ENCODE data around the gene EDN3. TPM values are rescaled to one million over a fixed set of nuclear protein-coding genes. Genes with fewer than 3 reads are reported as not detected.

Gene EDN3
- total RNA-seq, 1 experiment from 2014 or later, result not detected

DNA sequence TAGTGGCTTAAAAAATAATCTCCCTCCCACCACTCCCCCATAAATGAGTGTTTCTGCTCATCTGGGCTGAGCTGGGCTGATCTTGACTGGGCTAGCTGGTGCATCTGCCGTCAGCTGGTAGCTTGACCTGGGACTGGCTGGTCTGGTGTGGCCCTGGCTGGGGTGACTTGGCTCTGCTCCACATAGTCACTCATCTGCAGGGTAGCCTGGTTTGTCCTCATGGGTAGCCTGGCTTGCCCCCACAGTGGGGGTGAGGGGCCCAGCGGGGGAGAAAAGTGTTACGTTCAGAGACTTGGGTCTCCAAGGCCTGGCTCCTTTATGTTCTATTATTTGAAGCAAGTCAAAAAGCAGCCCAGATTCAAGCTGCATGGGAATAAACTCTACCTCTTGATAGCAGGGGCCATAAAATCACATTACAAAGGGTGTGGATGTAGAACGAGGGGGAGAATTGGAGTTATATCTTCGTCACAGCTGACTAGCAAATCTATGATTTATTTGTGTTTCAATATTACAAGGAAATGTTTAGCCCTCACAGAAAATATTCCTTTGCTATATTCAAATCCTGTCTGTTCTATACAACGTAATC, 32.9 kb downstream of the EDN3 start:
- no peak for DNase-seq
- no TSS peak for BruUV-seq (replicated peaks)
- intact Hi-C loops (cut with micrococcal nuclease; ENCODE audit: unreplicated experiment), result no loop called here
- Histone ChIP-seq H3K79me2 (ENCODE audit: low read depth) (no peaks in the 10 kb centered on the region), H3K4me2 (no peak overlapping the region), H3K36me3 (ENCODE audit: low read depth) (no peaks in the 10 kb centered on the region), H3K9me2 (ENCODE audit: insufficient read depth) (no peaks in the 10 kb centered on the region), H3K27ac (no peak overlapping the region), H3K9me3 (ENCODE audit: insufficient read depth, low read depth) (no peaks in the 10 kb centered on the region), H3K4me1 (replicated peaks; ENCODE audit: insufficient read depth) (no peaks in the 10 kb centered on the region), H3F3A (ENCODE audit: insufficient read depth, low read depth) (no peaks in the 10 kb centered on the region), H2AFZ (no peak overlapping the region), H3K27me3 (ENCODE audit: insufficient read depth, low read depth) (peaks cover 99% of the 10 kb centered on the region), H3K4me3 (no peak overlapping the region), H4K20me1 (ENCODE audit: insufficient read depth) (no peaks in the 10 kb centered on the region; the same call in 1 of the 2 replicates)
- TF ChIP-seq EZH2 (IDR thresholded peaks at IDR 0.05; ENCODE audit: low read depth), result no peak
- TF ChIP-seq, protein P1, sequence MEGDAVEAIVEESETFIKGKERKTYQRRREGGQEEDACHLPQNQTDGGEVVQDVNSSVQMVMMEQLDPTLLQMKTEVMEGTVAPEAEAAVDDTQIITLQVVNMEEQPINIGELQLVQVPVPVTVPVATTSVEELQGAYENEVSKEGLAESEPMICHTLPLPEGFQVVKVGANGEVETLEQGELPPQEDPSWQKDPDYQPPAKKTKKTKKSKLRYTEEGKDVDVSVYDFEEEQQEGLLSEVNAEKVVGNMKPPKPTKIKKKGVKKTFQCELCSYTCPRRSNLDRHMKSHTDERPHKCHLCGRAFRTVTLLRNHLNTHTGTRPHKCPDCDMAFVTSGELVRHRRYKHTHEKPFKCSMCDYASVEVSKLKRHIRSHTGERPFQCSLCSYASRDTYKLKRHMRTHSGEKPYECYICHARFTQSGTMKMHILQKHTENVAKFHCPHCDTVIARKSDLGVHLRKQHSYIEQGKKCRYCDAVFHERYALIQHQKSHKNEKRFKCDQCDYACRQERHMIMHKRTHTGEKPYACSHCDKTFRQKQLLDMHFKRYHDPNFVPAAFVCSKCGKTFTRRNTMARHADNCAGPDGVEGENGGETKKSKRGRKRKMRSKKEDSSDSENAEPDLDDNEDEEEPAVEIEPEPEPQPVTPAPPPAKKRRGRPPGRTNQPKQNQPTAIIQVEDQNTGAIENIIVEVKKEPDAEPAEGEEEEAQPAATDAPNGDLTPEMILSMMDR (conservative IDR thresholded peaks at IDR 0.05), result no peak
- POLR2A ChIA-PET (ENCODE audit: unreplicated experiment), result no interaction called here
- CTCF ChIA-PET, result no interaction called here

DNA sequence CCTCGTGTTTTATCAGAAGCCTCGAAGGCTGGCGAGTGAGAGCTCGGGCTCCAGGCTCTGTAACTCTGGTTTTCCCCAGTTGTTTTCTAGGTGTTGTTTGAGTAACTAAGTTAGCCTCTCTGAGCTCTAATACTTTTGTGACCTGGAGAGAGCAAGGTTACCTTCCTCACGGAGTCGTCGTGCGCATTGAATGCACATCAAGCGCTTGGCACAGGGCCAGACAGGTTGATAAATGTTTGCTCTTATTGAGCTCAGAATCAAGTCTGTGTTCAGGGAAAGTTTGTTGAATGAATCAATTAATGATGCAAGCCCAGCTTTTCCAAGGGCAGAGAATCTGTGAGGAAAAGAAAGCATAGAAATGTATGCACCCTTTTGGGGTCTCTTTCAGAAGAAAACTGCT, 33.5 kb downstream of the EDN3 start:
- Histone ChIP-seq H3K4me3 (no peak overlapping the region), H3K27ac (no peak overlapping the region), H3K4me2 (no peak overlapping the region), H3K79me2 (ENCODE audit: low read depth) (no peaks in the 10 kb centered on the region), H4K20me1 (ENCODE audit: insufficient read depth) (no peaks in the 10 kb centered on the region; the same call in 1 of the 2 replicates), H3K9me2 (ENCODE audit: insufficient read depth) (no peaks in the 10 kb centered on the region), H3K27me3 (ENCODE audit: insufficient read depth, low read depth) (peaks cover 93% of the 10 kb centered on the region), H3K9me3 (ENCODE audit: insufficient read depth, low read depth) (no peaks in the 10 kb centered on the region), H3K4me1 (replicated peaks; ENCODE audit: insufficient read depth) (no peaks in the 10 kb centered on the region), H3K36me3 (ENCODE audit: low read depth) (no peaks in the 10 kb centered on the region), H2AFZ (no peak overlapping the region), H3F3A (ENCODE audit: insufficient read depth, low read depth) (no peaks in the 10 kb centered on the region)
- no peak for DNase-seq
- intact Hi-C loops (cut with micrococcal nuclease; ENCODE audit: unreplicated experiment), result no loop called here
- POLR2A ChIA-PET (ENCODE audit: unreplicated experiment), result no interaction called here
- CTCF ChIA-PET, result no interaction called here
- TF ChIP-seq EZH2 (IDR thresholded peaks at IDR 0.05; ENCODE audit: low read depth), result no peak
- TF ChIP-seq, protein P1 (conservative IDR thresholded peaks at IDR 0.05), result no peak
- no TSS peak for BruUV-seq (replicated peaks)

DNA sequence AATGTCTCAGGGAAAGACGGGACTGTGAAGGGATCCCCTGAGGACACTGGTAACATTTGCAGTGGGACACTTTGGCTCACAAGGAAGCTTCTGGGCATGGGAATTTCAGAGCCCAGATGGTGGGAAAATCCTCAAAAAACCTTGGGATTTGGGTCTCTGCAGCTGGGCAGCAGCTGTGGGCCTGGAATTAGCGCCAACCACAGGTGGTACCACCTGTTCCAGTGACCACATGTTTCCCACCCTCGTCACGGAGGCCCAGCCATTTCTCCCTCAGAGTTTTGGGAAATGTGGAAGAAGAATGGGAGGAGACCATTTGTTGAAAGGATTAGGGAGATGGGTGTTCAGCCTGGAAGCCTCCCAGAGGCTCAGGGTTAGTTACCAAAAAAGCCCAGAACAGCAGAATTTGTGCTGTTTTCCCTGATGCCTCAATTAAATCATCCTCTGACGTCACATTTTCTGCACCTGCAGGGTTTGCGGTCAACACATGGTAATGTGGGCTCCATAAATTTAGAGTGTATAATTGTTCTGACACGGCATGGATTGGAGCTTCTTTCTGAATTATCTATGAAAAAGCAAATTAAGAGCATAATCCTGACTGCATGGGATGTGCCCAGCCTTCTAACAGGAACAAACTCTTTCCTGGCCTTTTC, 34.4 kb downstream of the EDN3 start:
- H3K27ac ChIP-seq, result no peak overlapping the region
- no peak for TF ChIP-seq EZH2 (IDR thresholded peaks at IDR 0.05; ENCODE audit: low read depth)
- TF ChIP-seq, protein P1 (conservative IDR thresholded peaks at IDR 0.05), result no peak
- BruUV-seq (replicated peaks), result no TSS peak
- no peaks in the 10 kb centered on the region for H3K9me3 ChIP-seq (ENCODE audit: insufficient read depth, low read depth)
- no peaks in the 10 kb centered on the region for H3K4me1 ChIP-seq (replicated peaks; ENCODE audit: insufficient read depth)
- H3K36me3 ChIP-seq (ENCODE audit: low read depth), result no peaks in the 10 kb centered on the region
- CTCF ChIA-PET, result no interaction called here
- H4K20me1 ChIP-seq (ENCODE audit: insufficient read depth), result no peaks in the 10 kb centered on the region; the same call in 1 of the 2 replicates
- H3F3A ChIP-seq (ENCODE audit: insufficient read depth, low read depth), result no peaks in the 10 kb centered on the region
- intact Hi-C loops (cut with micrococcal nuclease; ENCODE audit: unreplicated experiment), result no loop called here
- no peaks in the 10 kb centered on the region for H3K79me2 ChIP-seq (ENCODE audit: low read depth)
- no peaks in the 10 kb centered on the region for H3K9me2 ChIP-seq (ENCODE audit: insufficient read depth)
- no peak overlapping the region for H2AFZ ChIP-seq
- POLR2A ChIA-PET (ENCODE audit: unreplicated experiment), result no interaction called here
- peaks cover 87% of the 10 kb centered on the region for H3K27me3 ChIP-seq (ENCODE audit: insufficient read depth, low read depth)
- no peak for DNase-seq
- H3K4me2 ChIP-seq, result no peak overlapping the region
- no peak overlapping the region for H3K4me3 ChIP-seq

Data from PC-9 (cell line).